Body of pancreas (tissue), 4 donors: ENCODE results near the gene IVNS1ABP. TPM values are rescaled to one million over a fixed set of nuclear protein-coding genes. Genes with fewer than 3 reads are reported as not detected.

ENCODE experiments used
- ATAC-seq: fragments of 150-250 bp; one replicate; pipeline ENCODE4 v1.9.1; 2016
- DNase-seq, 4 donors: peaks; one replicate each; pipeline ENCODE4 v3.0.0-alpha.2; 2019
- H3K27ac ChIP-seq, 4 donors: fragments of 200-600 bp; sonication (generic); 1 replicate in 3 of 4; 2 replicates in 1 of 4; pipeline versions ENCODE4 v1.5.1 to v1.6.1; 2016 to 2019; ENCODE audit warnings: mild to moderate bottlenecking in 1 of 4, mixed read lengths in 1 of 4, moderate library complexity in 1 of 4
- H3K27me3 ChIP-seq, 2 donors: fragments of 200-600 bp; sonication (generic); one replicate each; pipeline ENCODE4 v1.6.0; 2016; ENCODE audit warnings: mild to moderate bottlenecking in 1 of 2
- H3K36me3 ChIP-seq, 2 donors: fragments of 200-600 bp; sonication (generic); replicated peaks in 1 of 2; 2 replicates each; pipeline ENCODE4 v1.5.1; 2016; ENCODE audit warnings: low read depth in 2 of 2; ENCODE audit not compliant: insufficient read depth in 1 of 2
- H3K4me1 ChIP-seq: fragments of 200-600 bp; sonication (generic); one replicate; pipeline ENCODE4 v1.6.0; 2016
- H3K4me3 ChIP-seq, 2 donors: fragments of 200-600 bp; sonication (generic); 1 replicate in 1 of 2; 2 replicates in 1 of 2; pipeline ENCODE4 v1.5.1; 2016 to 2019
- H3K9me3 ChIP-seq, 3 donors: fragments of 200-600 bp; sonication (generic); 1 replicate in 2 of 3; 2 replicates in 1 of 3; pipeline ENCODE4 v1.5.1; 2016
- POLR2A ChIP-seq, 3 donors: fragments of 450-650 bp; IDR thresholded peaks; one replicate each; pipeline ENCODE4 v1.6.1; 2016; ENCODE audit warnings: antibody characterized with exemption in 3 of 3, mild to moderate bottlenecking in 2 of 3
- WGBS, 2 donors: methylation state at CpG; one replicate each; pipeline ENCODE4 v1.1.5; 2017; 5-methylcytosine and 5-hydroxymethylcytosine counted together
- intact Hi-C: fragments of 100-400 bp; cut with DNase I; formaldehyde crosslinking; loops from one replicate; pipeline ENCODE4 v1.15.1; 2023
- total RNA-seq, 2 donors: library from RNA; depleted of rRNA; stranded (reverse); fragments of >200 nt; gene quantifications; one replicate each; pipeline ENCODE4 v1.1.0, GENCODE V29; 2016
- TF ChIP-seq, protein P1 (sequence below), 7 experiments: fragments of 450-650 bp in 4 of 7; fragments of 200-600 bp in 3 of 7; sonication (generic) in 3 of 7; IDR thresholded peaks; one replicate each; pipeline ENCODE4 v1.5.1; 2016 to 2019; ENCODE audit warnings: antibody characterized with exemption in 7 of 7

Gene IVNS1ABP
- total RNA-seq, 2 donors from 2014 or later = 33.6 to 43.8 TPM

DNA sequence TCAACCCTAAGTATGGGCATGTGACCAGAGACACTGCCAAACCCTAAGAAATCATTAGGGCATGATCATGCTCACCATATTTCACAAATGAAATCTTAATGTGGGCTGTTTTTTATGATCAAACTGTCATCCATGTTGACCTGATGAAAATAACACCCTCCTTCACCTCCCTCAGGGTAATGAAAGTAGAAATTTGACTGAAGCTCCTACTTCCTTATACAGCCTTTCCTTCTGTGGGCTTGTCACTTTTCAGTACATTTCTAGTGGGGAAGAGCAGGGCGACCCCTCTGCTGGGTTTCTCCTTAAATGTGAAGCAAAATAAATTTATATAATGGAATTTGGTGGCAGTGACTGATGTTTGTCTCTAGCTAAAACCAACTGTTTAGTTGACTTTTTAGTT lies 25.9 kb downstream of the IVNS1ABP start:
- 90 to 93% methylated on average over 1 of the region's 1 CpG for WGBS, 2 donors
- TF ChIP-seq, protein P1, sequence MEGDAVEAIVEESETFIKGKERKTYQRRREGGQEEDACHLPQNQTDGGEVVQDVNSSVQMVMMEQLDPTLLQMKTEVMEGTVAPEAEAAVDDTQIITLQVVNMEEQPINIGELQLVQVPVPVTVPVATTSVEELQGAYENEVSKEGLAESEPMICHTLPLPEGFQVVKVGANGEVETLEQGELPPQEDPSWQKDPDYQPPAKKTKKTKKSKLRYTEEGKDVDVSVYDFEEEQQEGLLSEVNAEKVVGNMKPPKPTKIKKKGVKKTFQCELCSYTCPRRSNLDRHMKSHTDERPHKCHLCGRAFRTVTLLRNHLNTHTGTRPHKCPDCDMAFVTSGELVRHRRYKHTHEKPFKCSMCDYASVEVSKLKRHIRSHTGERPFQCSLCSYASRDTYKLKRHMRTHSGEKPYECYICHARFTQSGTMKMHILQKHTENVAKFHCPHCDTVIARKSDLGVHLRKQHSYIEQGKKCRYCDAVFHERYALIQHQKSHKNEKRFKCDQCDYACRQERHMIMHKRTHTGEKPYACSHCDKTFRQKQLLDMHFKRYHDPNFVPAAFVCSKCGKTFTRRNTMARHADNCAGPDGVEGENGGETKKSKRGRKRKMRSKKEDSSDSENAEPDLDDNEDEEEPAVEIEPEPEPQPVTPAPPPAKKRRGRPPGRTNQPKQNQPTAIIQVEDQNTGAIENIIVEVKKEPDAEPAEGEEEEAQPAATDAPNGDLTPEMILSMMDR (IDR thresholded peaks at IDR 0.05) = no peak
- no peak for TF ChIP-seq POLR2A (IDR thresholded peaks at IDR 0.05)
- H3K4me1 ChIP-seq = no peaks in the 10 kb centered on the region
- ATAC-seq (no peak), DNase-seq (no peak)
- no peak overlapping the region for H3K4me3 ChIP-seq
- H3K9me3 ChIP-seq = no peaks in the 10 kb centered on the region
- no peak overlapping the region for H3K27ac ChIP-seq
- no peaks in the 10 kb centered on the region for H3K27me3 ChIP-seq
- H3K36me3 ChIP-seq = peaks cover 0 to 1% of the 10 kb centered on the region in 2 donors
- intact Hi-C loops = no loop called here

DNA sequence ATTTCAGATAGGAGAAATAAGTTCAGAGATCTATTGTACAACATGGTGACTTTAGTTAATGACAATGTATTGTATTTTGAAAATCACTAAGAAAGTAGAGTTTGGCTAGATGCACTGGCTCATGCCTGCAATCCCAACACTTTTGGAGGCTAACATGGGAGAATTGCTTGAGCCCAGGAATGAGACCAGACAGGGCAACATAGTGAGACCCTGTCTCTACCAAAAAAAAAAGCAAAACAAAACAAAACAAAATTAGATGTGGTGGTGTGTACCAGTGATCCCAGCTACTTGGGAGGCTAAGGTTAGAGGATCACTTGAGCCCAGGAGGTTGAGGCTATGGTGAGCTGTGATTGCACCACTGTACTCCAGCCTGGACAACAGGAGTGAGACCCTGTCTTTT lies 27.2 kb downstream of the IVNS1ABP start:
- DNase-seq (no peak), ATAC-seq (no peak)
- Histone ChIP-seq H3K4me3 (no peak overlapping the region), H3K9me3 (no peaks in the 10 kb centered on the region), H3K27ac (no peak overlapping the region), H3K27me3 (no peaks in the 10 kb centered on the region), H3K4me1 (no peaks in the 10 kb centered on the region), H3K36me3 (no peaks in the 10 kb centered on the region)
- intact Hi-C loops = no loop called here
- TF ChIP-seq, protein P1 (IDR thresholded peaks at IDR 0.05) = no peak
- TF ChIP-seq POLR2A (IDR thresholded peaks at IDR 0.05) = no peak

GRCh38 chr1:185288435-185288834 lies 28.6 kb downstream of the IVNS1ABP start:
- H3K36me3 ChIP-seq = no peaks in the 10 kb centered on the region
- H3K27me3 ChIP-seq = no peaks in the 10 kb centered on the region
- WGBS, 2 donors = 93 to 94% methylated on average over 3 of the region's 3 CpGs
- no peak overlapping the region for H3K27ac ChIP-seq
- ATAC-seq (no peak), DNase-seq (no peak)
- H3K4me1 ChIP-seq = no peaks in the 10 kb centered on the region
- TF ChIP-seq POLR2A (IDR thresholded peaks at IDR 0.05) = no peak
- TF ChIP-seq, protein P1 (IDR thresholded peaks at IDR 0.05) = no peak
- intact Hi-C loops = no loop called here
- no peak overlapping the region for H3K4me3 ChIP-seq
- no peaks in the 10 kb centered on the region for H3K9me3 ChIP-seq

GRCh38 chr1:185287451-185287850 lies 29.6 kb downstream of the IVNS1ABP start:
- no peaks in the 10 kb centered on the region for H3K36me3 ChIP-seq
- 94 to 98% methylated on average over 2 of the region's 2 CpGs for WGBS, 2 donors
- no peaks in the 10 kb centered on the region for H3K9me3 ChIP-seq
- no peak overlapping the region for H3K27ac ChIP-seq
- intact Hi-C loops = no loop called here
- ATAC-seq (no peak), DNase-seq (no peak)
- no peaks in the 10 kb centered on the region for H3K27me3 ChIP-seq
- H3K4me3 ChIP-seq = no peak overlapping the region
- TF ChIP-seq, protein P1 (IDR thresholded peaks at IDR 0.05) = no peak
- no peaks in the 10 kb centered on the region for H3K4me1 ChIP-seq

GRCh38 chr1:185284533-185285276 lies 32.3 kb downstream of the IVNS1ABP start:
- no peaks in the 10 kb centered on the region for H3K4me1 ChIP-seq
- intact Hi-C loops = no loop called here
- no peaks in the 10 kb centered on the region for H3K9me3 ChIP-seq
- ATAC-seq = no peak
- no peaks in the 10 kb centered on the region for H3K36me3 ChIP-seq
- WGBS, 2 donors = 69 to 78% methylated on average over 2 of the region's 2 CpGs
- H3K27me3 ChIP-seq = no peaks in the 10 kb centered on the region
- no peak for DNase-seq
- no peak overlapping the region for H3K4me3 ChIP-seq
- H3K27ac ChIP-seq = no peak overlapping the region
- TF ChIP-seq, protein P1 (IDR thresholded peaks at IDR 0.05) = no peak
- no peak for TF ChIP-seq POLR2A (IDR thresholded peaks at IDR 0.05)
